Measurements from ENCODE around the gene RPL15. TPM values are rescaled to one million over a fixed set of nuclear protein-coding genes. Genes with fewer than 3 reads are reported as not detected.

The RPL15 gene
- total RNA-seq, 1 donor from 2014 or later: 1,411 TPM

- no peak for TF ChIP-seq CTCF (IDR thresholded peaks at IDR 0.05)
- DNase-seq (ENCODE audit: low spot score): no peak
- no peaks in the 10 kb centered on the region for H3K27me3 Mint-ChIP-seq (ENCODE audit: low read depth)
- peak overlapping the region; percentile 1 for H3K27ac Mint-ChIP-seq (ENCODE audit: unreplicated experiment)
- H3K9me3 Mint-ChIP-seq (ENCODE audit: low read depth): no peaks in the 10 kb centered on the region
- peaks cover 37% of the 10 kb centered on the region for H3K4me1 Mint-ChIP-seq (ENCODE audit: low read depth)
- H3K36me3 Mint-ChIP-seq (ENCODE audit: low read depth): peaks cover 9% of the 10 kb centered on the region
- H3K4me3 Mint-ChIP-seq (ENCODE audit: unreplicated experiment): no peak overlapping the region
Observed at GRCh38 chr3:23969393-23969792, 52.5 kb downstream of the RPL15 start.

Other genes with a start within 250 kb of the RPL15 start
- 72.3 to 103 TPM (median 101 TPM) in 3 replicates for gene UBE2E1, start 111.2 kb upstream of the RPL15 start, total RNA-seq
- gene NKIRAS1, start 142 bp upstream of the RPL15 start, total RNA-seq: 13.2 to 15.5 TPM (median 13.6 TPM) in 3 replicates
- 14.7 to 19.8 TPM (median 19.6 TPM) in 3 replicates for gene NR1D2, start 28.2 kb downstream of the RPL15 start, total RNA-seq

All from chondrocyte (in vitro differentiated cells).